ENCODE data around the gene SCARF2.
"Not testable (repeated sequence)": the region's sequence is repeated elsewhere in the genome, so short reads cannot be mapped to it uniquely, and the experiment has no call there.

SCARF2 gene

DNA sequence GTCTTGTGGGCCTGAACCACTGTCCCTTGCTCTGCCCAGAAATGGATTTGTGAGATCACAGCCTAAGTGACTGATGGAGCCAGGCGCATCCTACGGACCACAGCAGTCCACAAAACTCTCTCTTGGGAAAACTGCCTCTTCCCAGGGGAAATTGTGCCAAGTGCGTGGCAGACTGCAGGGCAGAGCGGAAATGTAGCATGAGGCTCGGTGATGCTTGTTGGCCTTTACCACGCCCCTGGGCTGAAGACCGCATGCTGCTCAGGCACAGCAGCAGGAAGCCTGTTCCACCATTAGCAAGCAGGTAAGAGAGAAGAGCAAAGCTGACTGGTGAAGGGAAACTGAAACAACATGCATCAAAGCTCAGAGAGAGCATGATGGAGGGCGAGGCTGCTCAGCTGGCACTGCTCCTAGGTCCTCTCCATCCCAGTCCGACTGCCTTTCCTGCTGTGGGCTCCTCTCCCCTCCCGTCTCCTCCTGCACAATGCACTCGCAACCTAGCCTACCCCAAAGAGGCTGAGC is 26.5 kb upstream of the SCARF2 start:
- in situ Hi-C loops (cut with HindIII; ENCODE audit: low pct_ligation_motif_present, low pct_unique_long_range_greater_than_20kb, low sequenced_read_pairs) = no loop called here
- DNase-seq = no peak

DNA sequence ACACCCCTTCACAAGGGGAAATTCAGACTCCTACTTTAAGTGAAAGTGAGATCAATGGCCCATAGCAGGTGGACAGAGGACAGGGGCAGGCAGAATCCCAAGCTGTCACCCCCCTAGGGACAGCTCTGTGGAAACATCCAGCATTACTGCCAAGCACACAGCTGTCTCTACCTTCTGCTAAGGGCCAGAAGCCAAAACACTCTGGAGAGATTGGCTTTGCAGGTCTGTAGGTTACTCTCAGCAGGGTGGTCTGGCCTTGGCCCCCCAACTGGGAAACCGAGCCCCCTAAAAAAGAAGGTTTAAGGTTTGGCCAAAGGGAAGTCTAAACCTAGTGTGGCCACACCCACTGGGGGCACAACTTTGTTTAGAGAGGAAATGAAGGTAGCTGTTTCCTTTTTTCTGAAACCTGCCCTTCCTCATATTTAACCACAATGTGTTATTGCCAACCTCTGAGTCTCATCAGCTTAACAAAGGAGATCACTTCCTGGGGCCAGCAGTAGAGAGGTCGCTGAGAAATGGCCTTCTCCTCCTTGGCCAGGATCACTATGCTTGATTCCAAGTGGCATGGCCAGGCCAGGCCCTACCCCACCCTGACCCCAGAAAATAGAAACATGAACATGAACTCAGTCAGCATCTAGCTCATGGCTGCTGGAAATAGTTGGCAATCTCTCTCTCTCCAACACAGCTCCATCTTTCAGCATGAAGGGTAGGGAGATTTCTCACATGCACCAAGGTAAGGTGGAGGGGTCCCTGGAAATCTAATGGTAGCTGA is 25.9 kb upstream of the SCARF2 start:
- DNase-seq = no peak
- in situ Hi-C loops (cut with HindIII; ENCODE audit: low pct_ligation_motif_present, low pct_unique_long_range_greater_than_20kb, low sequenced_read_pairs) = no loop called here

DNA sequence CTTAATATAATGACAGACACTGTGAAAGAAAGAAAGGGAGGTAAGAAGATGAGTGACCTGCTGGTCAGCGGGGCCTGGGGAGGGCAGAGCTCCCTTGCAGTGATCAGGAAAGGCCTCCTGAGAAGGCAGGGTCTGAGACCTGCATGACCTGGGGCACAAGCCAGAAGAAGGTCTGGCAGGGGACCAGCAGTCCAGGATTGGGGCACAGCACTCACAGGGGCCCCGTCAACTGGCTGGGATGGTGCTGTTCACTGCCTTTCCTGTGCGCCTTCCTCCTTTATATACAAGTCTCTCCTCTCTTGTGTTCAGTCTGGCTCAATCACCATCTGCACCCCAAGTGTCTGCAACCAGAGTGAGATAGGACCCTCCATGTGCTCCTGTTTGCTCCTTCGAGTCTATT is 22.2 kb upstream of the SCARF2 start:
- DNase-seq = no peak
- in situ Hi-C loops (cut with HindIII; ENCODE audit: low pct_ligation_motif_present, low pct_unique_long_range_greater_than_20kb, low sequenced_read_pairs) = no loop called here

DNA sequence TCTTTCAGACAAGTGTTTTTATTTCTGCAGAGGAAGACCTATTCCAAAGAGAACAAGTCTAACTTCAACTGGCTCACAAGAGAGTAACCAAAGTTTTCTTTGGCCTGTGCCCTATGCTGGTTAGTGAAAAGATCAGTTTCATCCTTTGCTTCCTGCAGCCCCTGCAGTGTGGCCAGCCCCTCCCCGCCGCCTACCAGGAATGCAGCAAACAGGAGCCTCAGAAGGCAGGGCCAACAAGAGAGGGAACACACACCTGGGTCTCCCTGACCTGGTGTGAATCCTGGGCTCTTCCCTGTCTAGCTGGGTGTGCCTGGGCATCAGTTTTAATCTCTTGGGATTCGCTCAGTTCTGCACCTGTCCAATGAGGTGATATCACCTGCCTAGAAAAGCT is 21.5 kb upstream of the SCARF2 start:
- in situ Hi-C loops (cut with HindIII; ENCODE audit: low pct_ligation_motif_present, low pct_unique_long_range_greater_than_20kb, low sequenced_read_pairs) = no loop called here
- no peak for DNase-seq

DNA sequence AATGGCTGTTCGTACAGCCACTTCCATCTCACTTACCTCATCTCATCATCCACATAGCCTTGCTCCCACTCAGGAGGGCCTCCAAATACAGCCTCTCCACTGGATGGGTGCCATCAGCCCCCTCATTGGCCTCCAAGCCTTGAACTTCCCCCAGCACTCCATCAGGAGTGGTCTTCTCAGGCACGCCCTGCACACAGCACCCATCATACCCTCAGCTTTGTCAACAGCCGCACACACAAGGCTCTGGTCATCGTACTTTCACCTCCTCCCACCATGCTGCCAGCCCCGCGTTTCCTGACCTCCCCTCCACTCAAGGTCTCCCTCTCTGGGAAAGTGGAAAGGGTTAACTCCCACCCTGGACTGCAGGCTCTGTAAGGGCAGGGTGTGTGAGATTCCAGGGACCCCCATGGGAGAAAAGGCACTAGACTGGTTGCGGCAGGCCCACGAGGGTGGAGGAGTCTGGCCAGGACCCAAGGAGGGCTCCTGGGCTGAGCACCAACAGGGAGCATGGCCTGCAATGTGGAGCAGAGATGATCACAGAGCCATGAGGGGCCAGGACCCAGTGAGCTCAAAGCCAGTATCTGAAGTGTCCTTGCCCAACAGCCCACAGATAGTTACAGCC is 21.0 kb upstream of the SCARF2 start:
- DNase-seq = no peak
- in situ Hi-C loops (cut with HindIII; ENCODE audit: low pct_ligation_motif_present, low pct_unique_long_range_greater_than_20kb, low sequenced_read_pairs) = no loop called here

DNA sequence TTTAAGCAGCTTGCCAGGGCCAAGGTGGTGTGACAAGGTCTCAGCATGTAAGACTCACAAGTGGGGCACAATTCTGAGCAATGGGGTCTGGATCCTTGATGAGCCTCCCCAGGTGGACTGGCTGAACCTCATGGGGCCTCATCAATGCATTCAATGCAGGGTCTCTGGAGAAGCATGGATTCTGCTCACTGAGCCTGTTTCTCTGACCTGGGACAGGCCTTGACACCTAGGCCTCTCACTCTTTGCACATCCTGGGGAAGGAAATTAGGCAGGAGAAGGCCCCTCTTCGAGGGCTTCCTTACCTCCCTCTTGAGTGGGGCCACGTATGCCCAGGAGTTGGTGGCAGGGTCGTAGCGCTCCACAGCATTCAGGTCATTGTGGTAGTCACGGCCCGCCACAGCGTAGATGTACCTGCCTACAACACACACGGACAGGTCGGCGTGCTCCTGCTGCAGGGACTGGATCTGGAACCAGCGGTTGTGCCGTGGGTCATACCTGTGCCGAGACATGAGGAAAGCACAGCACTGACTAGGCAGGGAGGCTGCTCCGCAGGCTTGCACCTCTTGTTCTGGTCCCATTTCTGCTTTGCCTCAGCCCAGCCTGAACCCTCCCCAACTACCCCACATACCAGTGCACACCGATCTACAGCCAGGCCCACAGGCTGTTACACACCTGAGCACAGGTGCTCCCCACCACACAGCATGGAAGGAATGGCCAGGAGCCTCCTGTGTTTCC is 20.0 kb upstream of the SCARF2 start:
- in situ Hi-C loops (cut with HindIII; ENCODE audit: low pct_ligation_motif_present, low pct_unique_long_range_greater_than_20kb, low sequenced_read_pairs) = no loop called here

DNA sequence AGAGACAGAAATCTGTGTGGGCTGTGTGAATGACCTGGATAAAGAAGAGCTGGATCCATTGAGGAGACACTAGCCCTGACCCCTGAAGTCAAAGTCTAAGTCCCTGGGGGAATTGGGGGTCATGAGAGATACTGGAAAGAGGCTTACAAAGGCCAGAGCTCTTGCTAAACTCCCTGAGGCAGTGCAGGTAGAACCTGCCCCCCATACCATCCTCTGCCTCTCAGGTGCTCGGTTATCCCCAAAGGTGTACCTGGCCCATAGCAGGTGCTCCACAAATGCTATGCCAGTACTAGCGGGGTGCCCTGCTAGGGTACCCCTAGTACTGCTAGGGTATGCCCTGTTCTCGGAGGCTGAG is 19.1 kb upstream of the SCARF2 start:
- in situ Hi-C loops (cut with HindIII; ENCODE audit: low pct_ligation_motif_present, low pct_unique_long_range_greater_than_20kb, low sequenced_read_pairs) = no loop called here
- no peak for DNase-seq

More for the DNA sequence above, 20.0 kb upstream of the SCARF2 start:
- no peak for DNase-seq

DNA sequence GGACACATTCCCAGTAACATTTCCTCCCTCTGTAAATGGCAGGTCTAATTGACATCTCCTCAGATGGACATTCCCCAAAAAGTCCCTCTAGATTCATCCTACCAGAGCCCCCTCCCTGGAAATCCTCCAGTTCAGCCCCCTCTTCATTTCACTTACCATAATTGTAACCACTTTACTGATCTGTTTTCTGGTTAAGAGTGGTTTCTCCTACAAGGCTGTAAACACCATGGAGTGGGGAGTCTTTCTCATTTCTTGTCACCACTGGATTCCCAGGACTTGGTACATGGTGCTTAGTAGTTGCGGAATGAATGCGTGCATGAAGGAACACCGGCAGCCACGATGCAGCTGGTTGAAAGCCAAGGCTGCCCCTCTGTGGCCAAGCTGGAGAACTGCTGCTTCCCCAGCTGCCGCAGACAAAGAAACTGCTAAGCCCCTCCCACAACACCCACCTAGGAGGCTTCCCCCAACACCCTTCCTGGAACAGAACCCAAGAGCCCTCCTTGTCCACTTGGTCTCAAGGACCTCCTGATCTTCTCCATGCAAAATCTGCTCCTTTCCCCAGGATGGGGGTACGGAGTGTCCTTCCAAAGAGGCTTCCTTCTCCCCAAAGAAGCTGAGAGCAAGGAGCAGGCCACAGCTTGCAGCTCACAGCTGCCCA is 18.6 kb upstream of the SCARF2 start:
- in situ Hi-C loops (cut with HindIII; ENCODE audit: low pct_ligation_motif_present, low pct_unique_long_range_greater_than_20kb, low sequenced_read_pairs) = no loop called here
- DNase-seq = peak; percentile 72

DNA sequence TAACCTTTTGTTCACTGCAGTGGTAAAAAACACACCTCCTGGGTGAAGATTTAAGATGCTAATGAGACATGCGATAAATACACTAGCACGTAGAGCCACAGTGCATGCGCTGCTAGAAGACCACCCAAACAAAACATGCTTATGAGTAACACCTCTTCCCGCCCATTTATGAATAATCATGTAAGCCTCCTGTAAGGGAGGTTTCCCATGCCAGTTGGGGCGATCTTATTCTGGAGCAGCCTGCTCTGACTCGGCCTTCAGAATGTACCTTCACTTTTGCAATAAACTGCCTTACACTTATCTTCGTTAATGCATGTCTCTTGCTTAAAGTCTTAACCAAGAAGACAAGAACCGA is 18.1 kb upstream of the SCARF2 start:
- no peak for DNase-seq
- in situ Hi-C loops (cut with HindIII; ENCODE audit: low pct_ligation_motif_present, low pct_unique_long_range_greater_than_20kb, low sequenced_read_pairs) = no loop called here

DNA sequence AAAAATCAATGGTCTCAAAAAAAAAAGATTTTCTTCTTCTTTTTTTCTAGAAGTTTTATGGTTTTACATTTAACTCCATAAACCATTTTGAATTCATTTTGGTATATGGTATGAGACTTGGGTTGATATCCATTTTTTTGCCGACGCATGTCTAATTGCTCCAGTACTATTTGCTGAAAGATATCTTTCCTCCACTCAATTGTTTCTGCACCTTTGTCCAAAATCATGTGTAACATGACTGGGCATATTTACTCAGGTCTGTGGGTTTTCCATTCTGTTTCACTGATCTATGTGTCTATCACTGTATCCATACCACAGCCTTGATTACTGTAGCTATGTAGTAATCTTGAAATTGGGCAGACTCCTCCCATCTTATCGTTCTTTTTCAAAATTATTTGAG is 15.6 kb upstream of the SCARF2 start:
- in situ Hi-C loops (cut with HindIII; ENCODE audit: low pct_ligation_motif_present, low pct_unique_long_range_greater_than_20kb, low sequenced_read_pairs) = no loop called here
- no peak for DNase-seq

DNA sequence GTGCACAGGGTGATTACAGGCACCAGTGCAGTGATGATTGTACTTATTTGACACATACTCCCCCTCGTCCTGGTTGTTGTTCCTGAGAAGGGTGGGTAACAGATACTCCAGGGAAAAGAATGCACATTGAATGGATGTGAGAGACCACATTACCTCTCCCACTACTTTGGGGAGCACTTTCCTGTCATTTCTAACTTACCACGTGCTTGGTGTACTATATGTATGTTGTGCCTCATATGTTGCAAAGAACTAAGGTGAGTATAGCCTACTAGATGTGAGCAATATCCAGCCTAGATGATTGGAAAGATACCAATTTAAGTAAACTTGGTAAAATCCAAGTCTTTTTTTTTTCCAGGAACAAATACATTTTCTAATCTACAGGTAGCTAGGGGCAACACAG is 14.3 kb upstream of the SCARF2 start:
- DNase-seq = no peak
- in situ Hi-C loops (cut with HindIII; ENCODE audit: low pct_ligation_motif_present, low pct_unique_long_range_greater_than_20kb, low sequenced_read_pairs) = no loop called here

DNA sequence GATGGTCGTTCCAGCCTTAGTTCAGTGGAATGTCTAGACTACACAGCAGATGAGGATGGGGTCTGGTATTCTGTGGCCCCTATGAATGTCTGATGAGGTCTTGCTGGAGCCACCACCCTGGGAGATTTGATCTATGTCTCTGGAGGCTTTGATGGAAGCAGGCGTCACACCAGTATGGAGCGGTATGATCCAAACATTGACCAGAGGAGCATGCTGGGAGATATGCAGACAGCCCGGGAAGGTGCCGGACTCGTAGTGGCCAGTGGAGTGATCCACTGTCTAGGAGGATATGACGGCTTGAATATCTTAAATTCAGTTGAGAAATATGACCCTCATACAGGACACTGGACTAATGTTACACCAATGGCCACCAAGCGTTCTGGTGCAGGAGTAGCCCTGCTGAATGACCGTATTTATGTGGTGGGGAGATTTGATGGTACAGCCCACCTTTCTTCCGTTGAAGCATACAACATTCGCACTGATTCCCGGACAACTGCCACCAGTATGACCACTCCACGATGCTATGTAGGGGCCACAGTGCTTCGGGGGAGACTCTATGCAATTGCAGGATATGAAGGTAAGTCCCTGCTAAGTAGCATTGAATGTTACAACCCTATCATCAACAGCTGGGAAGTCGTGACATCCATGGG is 13.6 kb upstream of the SCARF2 start:
- in situ Hi-C loops (cut with HindIII; ENCODE audit: low pct_ligation_motif_present, low pct_unique_long_range_greater_than_20kb, low sequenced_read_pairs); DNase-seq: not testable (repeated sequence)

DNA sequence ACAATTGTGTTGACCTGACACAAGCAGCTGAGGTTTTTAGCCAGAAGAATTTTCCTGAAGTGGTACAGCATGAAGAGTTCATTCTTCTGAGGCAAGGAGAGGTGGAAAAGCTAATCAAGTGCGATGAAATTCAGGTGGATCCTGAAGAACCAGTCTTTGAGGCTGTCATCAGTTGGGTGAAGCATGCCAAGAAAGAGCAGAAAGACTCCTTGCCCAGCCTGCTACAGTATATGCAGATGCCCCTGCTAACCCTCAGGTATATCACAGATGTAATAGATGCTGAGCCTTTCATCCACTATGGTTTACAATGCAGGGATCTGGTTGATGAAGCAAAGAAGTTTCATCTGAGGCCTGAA is 12.9 kb upstream of the SCARF2 start:
- DNase-seq = no peak
- in situ Hi-C loops (cut with HindIII; ENCODE audit: low pct_ligation_motif_present, low pct_unique_long_range_greater_than_20kb, low sequenced_read_pairs) = no loop called here

DNA sequence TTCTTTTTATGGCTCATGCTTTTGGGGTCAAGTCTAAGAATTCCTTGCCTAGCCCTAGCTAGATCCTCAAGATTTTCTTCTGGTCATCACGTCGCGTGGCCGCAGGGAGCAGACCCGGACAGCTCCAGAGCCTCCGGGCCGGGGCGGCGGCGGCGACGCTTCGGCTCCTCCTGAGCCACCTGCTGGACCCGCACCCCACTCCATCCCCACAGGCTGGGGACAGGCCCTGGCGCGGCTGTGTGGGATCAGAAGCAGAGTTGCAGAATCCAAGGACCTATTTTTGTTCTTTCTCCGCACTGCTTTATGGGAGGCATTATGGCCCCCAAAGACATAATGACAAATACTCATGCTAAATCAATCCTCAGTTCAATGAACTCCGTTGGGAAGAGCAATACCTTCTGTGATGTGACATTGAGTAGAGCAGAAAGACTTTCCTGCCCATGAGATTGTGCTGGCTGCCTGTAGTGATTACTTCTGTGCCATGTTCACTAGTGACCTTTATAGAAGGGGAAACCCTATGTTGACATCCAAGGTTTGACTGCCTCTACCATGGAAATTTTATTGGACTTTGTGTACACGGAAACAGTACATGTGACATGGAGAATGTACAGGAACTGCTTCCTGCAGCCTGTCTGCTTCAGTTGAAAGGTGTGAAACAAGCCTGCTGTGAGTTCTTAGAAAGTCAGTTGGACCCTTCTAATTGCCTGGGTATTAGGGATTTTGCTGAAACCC is 12.4 kb upstream of the SCARF2 start:
- no peak for DNase-seq
- in situ Hi-C loops (cut with HindIII; ENCODE audit: low pct_ligation_motif_present, low pct_unique_long_range_greater_than_20kb, low sequenced_read_pairs) = no loop called here

DNA sequence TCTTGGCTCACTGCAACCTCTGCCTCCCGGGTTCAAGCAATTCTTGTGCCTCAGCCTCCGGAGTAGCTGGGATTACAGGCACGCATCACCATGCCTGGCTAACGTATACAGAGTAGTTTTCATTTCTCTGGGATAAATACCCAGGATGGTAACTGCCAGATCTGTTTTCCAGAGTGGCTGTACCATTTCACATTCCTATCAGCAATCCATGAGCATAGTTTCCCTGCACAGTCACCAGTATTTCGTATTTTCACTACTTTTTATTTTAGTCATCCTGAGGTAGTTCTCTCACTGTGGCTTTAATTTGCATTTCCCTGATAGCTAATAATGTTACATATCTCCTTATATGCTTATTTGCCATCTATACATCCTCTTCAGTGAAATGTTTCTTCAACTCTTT is 11.0 kb upstream of the SCARF2 start:
- no peak for DNase-seq
- in situ Hi-C loops (cut with HindIII; ENCODE audit: low pct_ligation_motif_present, low pct_unique_long_range_greater_than_20kb, low sequenced_read_pairs) = no loop called here

DNA sequence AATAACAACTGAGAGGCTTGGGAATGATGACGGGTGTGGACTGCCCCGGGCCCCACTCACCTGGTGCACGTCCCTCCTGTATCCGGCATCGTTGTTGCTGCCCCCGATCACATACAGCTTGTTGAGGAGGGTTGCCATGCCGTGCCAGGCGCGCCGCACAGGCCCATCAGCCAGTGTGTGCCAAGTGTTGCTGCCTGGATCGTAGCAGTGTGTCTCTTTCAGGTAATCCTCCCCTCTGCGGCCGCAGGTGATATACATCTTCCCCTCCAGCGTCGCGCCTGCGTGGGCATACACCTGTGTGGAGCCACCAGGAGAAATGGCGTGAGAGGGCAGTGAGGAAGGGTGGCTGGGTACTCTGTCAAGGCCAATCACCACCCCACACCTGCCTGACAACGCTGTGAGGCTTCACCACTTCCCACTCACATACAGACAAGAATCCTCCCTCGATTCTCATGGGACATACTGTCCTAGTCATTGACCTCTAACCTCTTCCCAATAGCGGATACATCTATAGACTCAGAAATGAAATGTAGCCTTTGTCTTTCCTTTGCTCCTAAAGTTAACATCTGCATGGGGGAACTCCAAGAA is 8.9 kb upstream of the SCARF2 start:
- in situ Hi-C loops (cut with HindIII; ENCODE audit: low pct_ligation_motif_present, low pct_unique_long_range_greater_than_20kb, low sequenced_read_pairs) = no loop called here
- no peak for DNase-seq

DNA sequence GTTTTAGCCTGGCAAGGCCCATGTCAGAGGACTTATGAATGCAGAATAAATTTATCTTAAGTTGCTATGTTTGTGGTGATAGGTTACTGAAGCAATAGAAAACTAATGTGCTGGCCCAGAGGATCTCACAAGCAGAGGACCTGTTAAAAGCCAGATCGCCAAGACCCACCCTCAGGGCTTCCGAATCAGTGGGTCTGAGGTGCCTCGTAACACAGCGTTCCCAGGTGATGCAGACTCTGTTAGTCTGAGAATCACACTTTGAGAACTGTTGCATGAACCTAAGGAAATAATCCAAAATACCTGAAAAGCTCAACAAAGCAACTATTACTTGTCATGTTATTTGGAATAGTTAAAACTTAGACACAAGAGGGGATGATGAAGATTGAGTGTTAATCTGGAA is 6.7 kb upstream of the SCARF2 start:
- no peak for DNase-seq
- in situ Hi-C loops (cut with HindIII; ENCODE audit: low pct_ligation_motif_present, low pct_unique_long_range_greater_than_20kb, low sequenced_read_pairs) = no loop called here

Data from ACHN (cell line).